MM.1S (cell line): ENCODE results near the gene ARPC2.
"Not testable (repeated sequence)": the region's sequence is repeated elsewhere in the genome, so short reads cannot be mapped to it uniquely, and the experiment has no call there.

ENCODE experiments used
- DNase-seq: peaks from one replicate; pipeline ENCODE4 v3.0.0-alpha.2; 2015
- H2AFZ ChIP-seq: fragments of 300-600 bp; sonication (generic); 2 replicates; pipeline ENCODE4 v1.6.0; 2016; ENCODE audit warnings: antibody characterized with exemption, low read length
- H3F3A ChIP-seq: fragments of 300-600 bp; sonication (generic); 2 replicates; pipeline ENCODE4 v1.6.1; 2016; ENCODE audit warnings: mild to moderate bottlenecking, antibody characterized with exemption, low read length, moderate library complexity, mixed read lengths; ENCODE audit not compliant: insufficient read depth
- H3K27ac ChIP-seq: fragments of 300-600 bp; sonication (generic); 2 replicates; pipeline ENCODE4 v1.5.1; 2016; ENCODE audit warnings: mild to moderate bottlenecking, low read length
- H3K27me3 ChIP-seq: fragments of 300-600 bp; sonication (generic); replicated peaks from 2 replicates; pipeline ENCODE4 v1.6.0; 2016; ENCODE audit warnings: low read length; ENCODE audit not compliant: insufficient read depth
- H3K36me3 ChIP-seq: fragments of 300-600 bp; sonication (generic); replicated peaks from 2 replicates; pipeline ENCODE4 v1.6.1; 2016; ENCODE audit warnings: mild to moderate bottlenecking, low read length, mixed read lengths; ENCODE audit not compliant: insufficient read depth
- H3K4me1 ChIP-seq: fragments of 300-600 bp; sonication (generic); 2 replicates; pipeline ENCODE4 v1.6.1; 2016; ENCODE audit warnings: low read length, mixed read lengths
- H3K4me2 ChIP-seq: fragments of 300-600 bp; sonication (generic); 2 replicates; pipeline ENCODE4 v1.6.0; 2016; ENCODE audit warnings: low read depth, low read length
- H3K4me3 ChIP-seq: fragments of 300-600 bp; sonication (generic); 2 replicates; pipeline ENCODE4 v1.5.1; 2016; ENCODE audit warnings: low read length, mixed read lengths
- H3K79me2 ChIP-seq: fragments of 300-600 bp; sonication (generic); 2 replicates; pipeline ENCODE4 v1.6.1; 2016; ENCODE audit warnings: mixed run types, low read length, mixed read lengths
- H3K9ac ChIP-seq: fragments of 300-600 bp; sonication (generic); 2 replicates; pipeline ENCODE4 v1.6.1; 2016; ENCODE audit warnings: low read length, mixed read lengths
- H3K9me2 ChIP-seq: fragments of 300-600 bp; sonication (generic); replicated peaks from 2 replicates; pipeline ENCODE4 v1.6.1; 2016; ENCODE audit warnings: mild to moderate bottlenecking, low read length, mixed read lengths; ENCODE audit not compliant: insufficient read depth
- H3K9me3 ChIP-seq: fragments of 300-600 bp; sonication (generic); replicated peaks from 2 replicates; pipeline ENCODE4 v1.6.1; 2016; ENCODE audit warnings: mild to moderate bottlenecking, low read length, mixed read lengths; ENCODE audit not compliant: insufficient read depth
- H4K20me1 ChIP-seq: fragments of 300-600 bp; sonication (generic); 2 replicates; pipeline ENCODE4 v1.6.1; 2016; ENCODE audit warnings: mild to moderate bottlenecking, low read length, moderate library complexity, mixed read lengths; ENCODE audit not compliant: insufficient read depth
- CTCF ChIP-seq: fragments of 300-600 bp; sonication (generic); IDR thresholded peaks from 2 replicates; pipeline ENCODE4 v1.5.1; 2016; ENCODE audit warnings: antibody characterized with exemption, low read length, mixed read lengths
- EZH2 ChIP-seq: fragments of 300-600 bp; sonication (generic); optimal IDR thresholded peaks from 2 replicates; pipeline ENCODE3; 2017; ENCODE audit warnings: low read depth, mild to moderate bottlenecking, antibody characterized with exemption, low read length, mixed read lengths
- EZH2phosphoT487 ChIP-seq: fragments of 300-600 bp; sonication (generic); IDR thresholded peaks from 2 replicates; pipeline ENCODE4 v1.6.1; 2018; ENCODE audit warnings: antibody characterized with exemption, low read length

Gene ARPC2

GRCh38 chr2:218271487-218271797 lies 54.5 kb downstream of the ARPC2 start:
- DNase-seq: no peak
- Histone ChIP-seq H3K79me2 (peaks cover 49% of the 10 kb centered on the region), H3K4me2 (peak overlapping the region; percentile 95), H3K9ac (peak overlapping the region; percentile 65; the same call in 1 of the 2 replicates), H4K20me1 (no peaks in the 10 kb centered on the region), H3K9me2 (no peaks in the 10 kb centered on the region), H3F3A (no peaks in the 10 kb centered on the region; the same call in 1 of the 2 replicates), H3K27ac (no peak overlapping the region), H3K9me3 (no peaks in the 10 kb centered on the region), H2AFZ (no peak overlapping the region), H3K27me3 (no peaks in the 10 kb centered on the region), H3K4me3 (peak overlapping the region; percentile 91), H3K36me3 (no peaks in the 10 kb centered on the region; the same call in 1 of the 2 replicates), H3K4me1 (peaks cover 3% of the 10 kb centered on the region; the same call in 1 of the 2 replicates)
- TF ChIP-seq EZH2phosphoT487: no peak
- TF ChIP-seq CTCF: no peak
- TF ChIP-seq EZH2: no peak

GRCh38 chr2:218271865-218272530 lies 55.0 kb downstream of the ARPC2 start:
- H3K9ac ChIP-seq: no peak overlapping the region
- no peak for TF ChIP-seq EZH2phosphoT487
- TF ChIP-seq CTCF: no peak
- TF ChIP-seq EZH2: no peak
- peak overlapping the region; percentile 95 for H3K4me2 ChIP-seq
- no peak for DNase-seq
- no peak overlapping the region for H3K4me3 ChIP-seq
- no peaks in the 10 kb centered on the region for H4K20me1 ChIP-seq
- H3F3A ChIP-seq: no peaks in the 10 kb centered on the region; the same call in 1 of the 2 replicates
- H3K27ac ChIP-seq: no peak overlapping the region
- H3K36me3 ChIP-seq: no peaks in the 10 kb centered on the region; the same call in 1 of the 2 replicates
- no peaks in the 10 kb centered on the region for H3K9me2 ChIP-seq
- H3K79me2 ChIP-seq: peaks cover 53% of the 10 kb centered on the region
- H3K4me1 ChIP-seq: peaks cover 3% of the 10 kb centered on the region; the same call in 1 of the 2 replicates
- no peaks in the 10 kb centered on the region for H3K27me3 ChIP-seq
- no peaks in the 10 kb centered on the region for H3K9me3 ChIP-seq
- H2AFZ ChIP-seq: no peak overlapping the region

- DNase-seq: peak; percentile 83
- Histone ChIP-seq H3K9me2 (no peaks in the 10 kb centered on the region), H3K9ac (no peak overlapping the region), H3K27me3 (no peaks in the 10 kb centered on the region), H3K36me3 (no peaks in the 10 kb centered on the region; the same call in 1 of the 2 replicates), H4K20me1 (no peaks in the 10 kb centered on the region), H3K4me1 (peaks cover 3% of the 10 kb centered on the region; the same call in 1 of the 2 replicates), H2AFZ (no peak overlapping the region), H3K79me2 (peaks cover 51% of the 10 kb centered on the region), H3K9me3 (no peaks in the 10 kb centered on the region), H3K27ac (no peak overlapping the region), H3K4me2 (no peak overlapping the region), H3F3A (no peaks in the 10 kb centered on the region; the same call in 1 of the 2 replicates), H3K4me3 (no peak overlapping the region)
- TF ChIP-seq CTCF (peak; percentile 91), EZH2 (no peak), EZH2phosphoT487 (no peak)
These were observed 55.7 kb downstream of the ARPC2 start for GRCh38 chr2:218272531-218273212.

- not testable (repeated sequence) for H3K4me2 ChIP-seq, H3F3A ChIP-seq, DNase-seq, H3K9me2 ChIP-seq, H3K4me3 ChIP-seq, H3K4me1 ChIP-seq, H3K9me3 ChIP-seq, H3K27me3 ChIP-seq, H3K9ac ChIP-seq, H4K20me1 ChIP-seq, H3K27ac ChIP-seq, H3K36me3 ChIP-seq, H2AFZ ChIP-seq
- peaks cover 49% of the 10 kb centered on the region for H3K79me2 ChIP-seq
These were observed 56.4 kb downstream of the ARPC2 start for GRCh38 chr2:218273214-218273907.
